ENCODE measurements around the gene GCGR. TPM values are rescaled to one million over a fixed set of nuclear protein-coding genes. Genes with fewer than 3 reads are reported as not detected.

Gene GCGR
- total and polyA plus RNA-seq, 2 donors (not counting 1 experiment from before 2014, with no cell fraction given), result not detected

- intact Hi-C loops (cut with micrococcal nuclease), result loop anchor here (1.0 to 10.0 kb wide), 11 partner anchors 11 to 435 kb away; partner anchors contain the start of genes ALYREF, ANAPC11, ARHGDIA and ARL16
- Histone ChIP-seq H3K36me3 (replicated peaks in 1 of 2; ENCODE audit: control extremely low read depth in 1 of 2, control insufficient read depth in 1 of 2, extremely low read depth in 1 of 2, insufficient read depth in 2 of 2, low read length in 1 of 2) (peaks cover under 1 to 19% of the 10 kb centered on the region in 2 experiments), H3K4me2 (replicated peaks; ENCODE audit: low read depth, low read length, poor library complexity, severe bottlenecking) (peak within 1 kb of the TSS; percentile 87), H3K9me3 (ENCODE audit: control extremely low read depth in 1 of 3, control insufficient read depth in 2 of 3, insufficient read depth in 1 of 3, low read length in 2 of 3) (no peaks in the 10 kb centered on the region), H3K27ac (ENCODE audit: low read length in 2 of 2) (peak within 1 kb of the TSS; percentile 94 to 98), H2AFZ (ENCODE audit: insufficient read depth, low read depth, low read length, poor library complexity, severe bottlenecking) (peak within 1 kb of the TSS; percentile 76), H3K27me3 (replicated peaks in 1 of 4; ENCODE audit: control extremely low read depth in 1 of 4, control insufficient read depth in 3 of 4, insufficient read depth in 4 of 4, low read length in 3 of 4) (no peaks in the 10 kb centered on the region), H4K20me1 (ENCODE audit: control insufficient read depth, insufficient read depth, low read length, poor library complexity, severe bottlenecking) (peaks cover 36% of the 10 kb centered on the region), H3K79me2 (ENCODE audit: control insufficient read depth, insufficient read depth, low read length) (peaks cover 53% of the 10 kb centered on the region), H3K4me1 (ENCODE audit: control insufficient read depth in 2 of 2, insufficient read depth in 2 of 2, low read length in 2 of 2) (peaks cover 17 to 26% of the 10 kb centered on the region in 2 donors), H3K9ac (ENCODE audit: low read length) (peak within 1 kb of the TSS; percentile 84), H3K4me3 (ENCODE audit: control extremely low read depth in 1 of 5, extremely low read depth in 1 of 5, insufficient read depth in 1 of 5, low read depth in 2 of 5, low read length in 4 of 5) (peak within 1 kb of the TSS; percentile 71 to 80 (median 75))
- under 1% methylated on average over 95 of the region's 95 CpGs for WGBS (ENCODE audit: insufficient coverage)
- H3K9me3 Mint-ChIP-seq (ENCODE audit: insufficient read depth), result no peaks in the 10 kb centered on the region
- CTCF ChIA-PET, result interaction anchor here (1.0 to 1.6 kb wide), 2 partner anchors 10 to 157 kb away, joined by 4 to 7 read pairs; partner anchors contain the start of genes ARHGDIA and MRPL12
- H3K4me3 Mint-ChIP-seq, result peak within 1 kb of the TSS; percentile 92
- POLR2A ChIA-PET, result interaction anchor here (1.0 to 2.5 kb wide), 3 partner anchors 10 to 27 kb away, joined by 6 to 15 read pairs (median 9); partner anchors contain the start of genes ARHGDIA and MCRIP1
- DNase-seq, result no peak
- ATAC-seq (ENCODE audit: low read depth), result no peak
- H3K4me1 Mint-ChIP-seq, result peaks cover 32% of the 10 kb centered on the region
- H3K27ac Mint-ChIP-seq, result peak within 1 kb of the TSS; percentile 96
- TF ChIP-seq CTCF (IDR thresholded peaks at IDR 0.05) (no peak), EZH2 (IDR thresholded peaks at IDR 0.05; ENCODE audit: borderline replicate concordance, insufficient read depth, low read depth, low read length, poor library complexity, severe bottlenecking) (no peak)
- H3K27me3 Mint-ChIP-seq, result no peaks in the 10 kb centered on the region
Measured at GRCh38 chr17:81859906-81860755, 56.2 kb downstream of the GCGR start, which contains the start of gene P4HB. Gene P4HB, minus strand, starts transcription at chr17:81860535. Its CDS starts 64 bp downstream, at chr17:81860471.

Data from B cell (primary cell).